GM23338 (cell line): Measurements from ENCODE around the gene PLXNA2. TPM values are rescaled to one million over a fixed set of nuclear protein-coding genes. Genes with fewer than 3 reads are reported as not detected.

Experiments used
- ATAC-seq: fragments of 200-7000 bp; cut with Tn5 transposase; 3 replicates; pipeline ENCODE4 v1.9.1; 2020
- DNase-seq: peaks from one replicate; pipeline ENCODE4 v3.0.0-alpha.2; 2015; ENCODE audit warnings: low spot score
- H2AFZ ChIP-seq: fragments of 200-600 bp; sonication (generic); 2 replicates; pipeline ENCODE4 v1.8.0; 2016; ENCODE audit warnings: antibody characterized with exemption, mild to moderate bottlenecking, moderate library complexity
- H3F3A ChIP-seq: fragments of 200-600 bp; sonication (generic); replicated peaks from 2 replicates; pipeline ENCODE4 v1.8.0; 2017; ENCODE audit warnings: antibody characterized with exemption, mixed run types, low read depth
- H3K27ac ChIP-seq: fragments of 200-600 bp; sonication (generic); 2 replicates; pipeline ENCODE4 v1.6.1; 2016; ENCODE audit warnings: low read depth
- H3K27me3 ChIP-seq: fragments of 200-600 bp; sonication (generic); 2 replicates; pipeline ENCODE4 v1.8.0; 2016; ENCODE audit warnings: mild to moderate bottlenecking, mixed run types, moderate library complexity; ENCODE audit not compliant: insufficient read depth
- H3K36me3 ChIP-seq: fragments of 200-600 bp; sonication (generic); 2 replicates; pipeline ENCODE4 v1.8.0; 2016; ENCODE audit warnings: mild to moderate bottlenecking; ENCODE audit not compliant: insufficient read depth
- H3K4me1 ChIP-seq: fragments of 200-600 bp; sonication (generic); 2 replicates; pipeline ENCODE4 v1.8.0; 2016; ENCODE audit warnings: mild to moderate bottlenecking, moderate library complexity; ENCODE audit not compliant: insufficient read depth
- H3K4me2 ChIP-seq: fragments of 200-600 bp; sonication (generic); 2 replicates; pipeline ENCODE4 v1.7.1; 2017; ENCODE audit warnings: mixed run types
- H3K4me3 ChIP-seq: fragments of 200-600 bp; sonication (generic); 2 replicates; pipeline ENCODE4 v1.6.1; 2016; ENCODE audit warnings: mixed run types
- H3K79me2 ChIP-seq: fragments of 200-600 bp; sonication (generic); replicated peaks from 2 replicates; pipeline ENCODE4 v1.8.0; 2017; ENCODE audit warnings: mild to moderate bottlenecking; ENCODE audit not compliant: insufficient read depth
- H3K9me2 ChIP-seq: fragments of 200-600 bp; sonication (generic); 2 replicates; pipeline ENCODE4 v1.8.0; 2017; ENCODE audit not compliant: insufficient read depth
- H4K20me1 ChIP-seq: fragments of 200-600 bp; sonication (generic); replicated peaks from 2 replicates; pipeline ENCODE4 v1.8.0; 2017; ENCODE audit warnings: mild to moderate bottlenecking; ENCODE audit not compliant: insufficient read depth
- H3K27ac Mint-ChIP-seq: 2 replicates; pipeline ENCODE4 v1.8.0; 2020; ENCODE audit warnings: inconsistent platforms, mild to moderate bottlenecking, moderate library complexity, mixed read lengths
- H3K27me3 Mint-ChIP-seq: 3 replicates; pipeline ENCODE4 v1.8.0; 2022; ENCODE audit warnings: low read depth, mild to moderate bottlenecking, moderate library complexity, mixed read lengths, inconsistent platforms; ENCODE audit not compliant: insufficient read depth, poor library complexity
- H3K36me3 Mint-ChIP-seq: 3 replicates; pipeline ENCODE4 v1.8.0; 2021; ENCODE audit warnings: low read depth, mild to moderate bottlenecking, inconsistent platforms, moderate library complexity, mixed read lengths
- H3K4me1 Mint-ChIP-seq: 3 replicates; pipeline ENCODE4 v1.8.0; 2020; ENCODE audit warnings: mild to moderate bottlenecking, inconsistent platforms, mixed read lengths
- H3K4me3 Mint-ChIP-seq: 3 replicates; pipeline ENCODE4 v1.8.0; 2021; ENCODE audit warnings: moderate library complexity, mild to moderate bottlenecking, inconsistent platforms, mixed read lengths
- H3K9me3 Mint-ChIP-seq: 3 replicates; pipeline ENCODE4 v1.8.0; 2020; ENCODE audit warnings: moderate library complexity, mild to moderate bottlenecking, inconsistent platforms, mixed read lengths
- CREB1 ChIP-seq: fragments of 250-450 bp; sonication (Bioruptor Pico); IDR thresholded peaks from 2 replicates; pipeline ENCODE4 v1.5.0; 2020; ENCODE audit warnings: low read depth, mild to moderate bottlenecking, moderate library complexity
- CTCF ChIP-seq, 2 experiments: fragments of 200-600 bp in 1 of 2; sonication (generic) in 1 of 2; conservative IDR thresholded peaks; 2 replicates each; pipeline versions ENCODE4 v1.5.1 to v1.6.1; 2016 to 2017; ENCODE audit warnings: antibody characterized with exemption in 2 of 2, low read depth in 2 of 2, mild to moderate bottlenecking in 2 of 2, moderate library complexity in 1 of 2
- ETS1 ChIP-seq: IDR thresholded peaks from 2 replicates; pipeline ENCODE4 v1.6.1; 2016; ENCODE audit warnings: antibody characterized with exemption
- EZH2 ChIP-seq: fragments of 200-600 bp; sonication (generic); IDR thresholded peaks from one replicate; pipeline ENCODE4 v1.8.0; 2017; ENCODE audit warnings: antibody characterized with exemption, mild to moderate bottlenecking, low read depth; ENCODE audit not compliant: unreplicated experiment
- EZH2phosphoT487 ChIP-seq: fragments of 200-600 bp; sonication (generic); IDR thresholded peaks from one replicate; pipeline ENCODE4 v1.8.1; 2018; ENCODE audit warnings: antibody characterized with exemption; ENCODE audit not compliant: unreplicated experiment
- JUNB ChIP-seq: IDR thresholded peaks from one replicate; pipeline ENCODE4 v1.6.1; 2016; ENCODE audit warnings: antibody characterized with exemption; ENCODE audit not compliant: unreplicated experiment
- NANOG ChIP-seq: IDR thresholded peaks from 2 replicates; pipeline ENCODE4 v1.6.1; 2016; ENCODE audit warnings: antibody characterized with exemption, borderline replicate concordance
- POLR2AphosphoS5 ChIP-seq: IDR thresholded peaks from 2 replicates; pipeline ENCODE4 v1.6.1; 2016; ENCODE audit warnings: antibody characterized with exemption, low read depth
- REST ChIP-seq: IDR thresholded peaks from one replicate; pipeline ENCODE4 v1.6.1; 2018; ENCODE audit warnings: antibody characterized with exemption; ENCODE audit not compliant: unreplicated experiment
- STAT1 ChIP-seq: IDR thresholded peaks from one replicate; pipeline ENCODE4 v1.6.1; 2016; ENCODE audit warnings: antibody characterized with exemption; ENCODE audit not compliant: unreplicated experiment
- ZNF114 ChIP-seq: fragments of 250-450 bp; sonication (Bioruptor Pico); IDR thresholded peaks from 2 replicates; pipeline ENCODE4 v1.5.0; 2020; ENCODE audit warnings: mild to moderate bottlenecking, moderate library complexity
- ZNF331 ChIP-seq: fragments of 250-450 bp; sonication (Bioruptor Pico); IDR thresholded peaks from 2 replicates; pipeline ENCODE4 v1.5.0; 2020; ENCODE audit warnings: low read depth, mild to moderate bottlenecking, moderate library complexity
- ZNF462 ChIP-seq: fragments of 250-450 bp; sonication (Bioruptor Pico); IDR thresholded peaks from 2 replicates; pipeline ENCODE4 v1.5.0; 2020; ENCODE audit warnings: mild to moderate bottlenecking, moderate library complexity
- polyA plus RNA-seq: library from polyadenylated mRNA; unstranded; fragments of >200 nt; fragmentation: Nextera tagmentation; extraction: Ambion mirVana; gene quantifications from 2 replicates; pipeline ENCODE4 v1.2.1, GENCODE V29; 2016
- total RNA-seq: library from RNA; depleted of rRNA; stranded (reverse); fragments of >200 nt; shearing (Covaris generic); gene quantifications from 2 replicates; pipeline ENCODE4 v1.2.3, GENCODE V29; 2014

Gene PLXNA2
- total and polyA plus RNA-seq, 2 experiments from 2014 or later, result 0.40 to 1.8 TPM

GRCh38 chr1:208292908-208293307 lies 48.7 kb upstream of the PLXNA2 start:
- Histone ChIP-seq H3K27ac (no peak overlapping the region), H3F3A (no peaks in the 10 kb centered on the region), H2AFZ (no peak overlapping the region), H3K27me3 (no peaks in the 10 kb centered on the region), H3K36me3 (no peaks in the 10 kb centered on the region; the same call in 1 of the 2 replicates), H3K79me2 (no peaks in the 10 kb centered on the region), H3K4me1 (peaks cover 3% of the 10 kb centered on the region; the same call in 1 of the 2 replicates), H3K4me2 (no peak overlapping the region), H3K9me2 (peaks cover 12% of the 10 kb centered on the region), H4K20me1 (no peaks in the 10 kb centered on the region; the same call in 1 of the 2 replicates), H3K4me3 (no peak overlapping the region)
- H3K27me3 Mint-ChIP-seq, result no peaks in the 10 kb centered on the region
- no peaks in the 10 kb centered on the region for H3K9me3 Mint-ChIP-seq
- ATAC-seq, result no peak
- H3K4me1 Mint-ChIP-seq, result peaks cover 11% of the 10 kb centered on the region
- TF ChIP-seq JUNB (no peak), STAT1 (no peak), CREB1 (CRISPR knock-in tag) (no peak), POLR2AphosphoS5 (no peak), ETS1 (no peak), ZNF462 (CRISPR knock-in tag) (no peak), REST (no peak), NANOG (no peak), EZH2phosphoT487 (no peak), ZNF331 (no peak), ZNF114 (no peak), CTCF (conservative IDR thresholded peaks at IDR 0.05; ENCODE audit: low read depth in 2 of 2) (no peak), EZH2 (no peak)
- no peak for DNase-seq
- H3K27ac Mint-ChIP-seq, result no peak overlapping the region
- H3K36me3 Mint-ChIP-seq, result no peaks in the 10 kb centered on the region
- no peak overlapping the region for H3K4me3 Mint-ChIP-seq
